ENCODE results near the gene PSMD8.

Gene PSMD8

GRCh38 chr19:38412961-38413360 is 38.6 kb downstream of the PSMD8 start:
- Histone ChIP-seq H3K27me3 (ENCODE audit: low read depth, low read length) (no peaks in the 10 kb centered on the region), H4K20me1 (ENCODE audit: insufficient read depth, low read length) (no peaks in the 10 kb centered on the region), H2AFZ (ENCODE audit: low read depth, low read length) (no peak overlapping the region), H3K9me3 (ENCODE audit: insufficient read depth, low read length) (no peaks in the 10 kb centered on the region), H3K27ac (ENCODE audit: low read length) (no peak overlapping the region), H3K4me1 (ENCODE audit: low read length) (peaks cover 13% of the 10 kb centered on the region), H3K4me2 (ENCODE audit: low read length) (no peak overlapping the region), H3K36me3 (replicated peaks; ENCODE audit: low read depth, low read length) (peaks cover 64% of the 10 kb centered on the region), H3K9ac (ENCODE audit: low read length) (no peak overlapping the region), H3K4me3 (ENCODE audit: low read length) (no peak overlapping the region), H3K79me2 (ENCODE audit: low read length) (no peaks in the 10 kb centered on the region)
- TF ChIP-seq CTCF (IDR thresholded peaks at IDR 0.05; ENCODE audit: low read depth, low read length) (no peak), EZH2phosphoT487 (IDR thresholded peaks at IDR 0.05; ENCODE audit: low read depth) (no peak)

DNA sequence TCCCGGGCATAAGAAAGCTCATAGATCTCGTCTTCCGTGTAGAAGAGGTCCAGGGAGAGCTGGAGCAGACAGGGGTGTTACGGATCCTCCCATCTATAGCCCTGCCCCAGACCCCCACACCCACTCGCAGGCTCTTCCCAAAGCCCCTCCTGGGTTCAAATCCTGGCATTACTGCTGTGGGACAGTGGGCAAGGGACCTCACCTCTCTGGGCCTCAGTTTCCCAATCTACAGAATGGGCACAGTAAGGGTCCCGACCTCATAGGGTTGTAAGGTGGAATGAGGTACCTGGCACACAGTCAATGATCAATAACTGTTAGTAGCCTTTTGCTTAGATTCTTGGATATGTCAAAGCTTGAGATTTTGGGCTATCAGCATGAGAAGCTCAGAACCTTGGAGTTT is 39.0 kb downstream of the PSMD8 start:
- Histone ChIP-seq H3K27ac (ENCODE audit: low read length) (no peak overlapping the region), H3K79me2 (ENCODE audit: low read length) (no peaks in the 10 kb centered on the region), H3K9me3 (ENCODE audit: insufficient read depth, low read length) (no peaks in the 10 kb centered on the region), H4K20me1 (ENCODE audit: insufficient read depth, low read length) (no peaks in the 10 kb centered on the region), H3K9ac (ENCODE audit: low read length) (no peak overlapping the region), H2AFZ (ENCODE audit: low read depth, low read length) (no peak overlapping the region), H3K4me1 (ENCODE audit: low read length) (peaks cover 18% of the 10 kb centered on the region), H3K27me3 (ENCODE audit: low read depth, low read length) (no peaks in the 10 kb centered on the region), H3K36me3 (replicated peaks; ENCODE audit: low read depth, low read length) (peaks cover 67% of the 10 kb centered on the region), H3K4me2 (ENCODE audit: low read length) (no peak overlapping the region), H3K4me3 (ENCODE audit: low read length) (no peak overlapping the region)
- TF ChIP-seq EZH2phosphoT487 (IDR thresholded peaks at IDR 0.05; ENCODE audit: low read depth): no peak
- no peak for TF ChIP-seq CTCF (IDR thresholded peaks at IDR 0.05; ENCODE audit: low read depth, low read length)

DNA sequence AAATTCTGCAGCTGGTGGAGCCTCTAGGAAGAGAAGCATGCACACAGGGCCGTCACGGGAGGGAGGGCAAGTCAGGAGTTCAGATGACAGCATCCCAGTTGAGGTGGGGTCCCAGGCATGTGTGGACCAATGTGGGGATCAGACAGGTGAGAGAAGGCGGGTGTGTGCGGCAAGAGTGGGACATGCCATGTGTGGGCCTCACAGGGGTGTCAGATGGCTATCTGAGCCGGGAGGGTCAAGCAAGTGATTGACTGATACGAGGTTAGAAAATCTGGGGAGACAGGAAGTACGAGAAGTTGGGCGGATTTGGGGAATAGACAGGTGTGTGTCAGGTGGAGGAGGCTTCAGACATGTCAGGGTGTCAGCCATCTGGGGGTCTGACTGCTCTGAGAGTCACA is 42.8 kb downstream of the PSMD8 start:
- Histone ChIP-seq H3K36me3 (replicated peaks; ENCODE audit: low read depth, low read length) (peaks cover 63% of the 10 kb centered on the region), H3K4me3 (ENCODE audit: low read length) (peak overlapping the region; percentile 66), H3K4me1 (ENCODE audit: low read length) (peaks cover 35% of the 10 kb centered on the region), H3K9ac (ENCODE audit: low read length) (no peak overlapping the region; the same call in 1 of the 2 replicates), H4K20me1 (ENCODE audit: insufficient read depth, low read length) (0 out of 2 replicates have a peak, but pooled peaks cover 4% of the 10 kb centered on the region), H3K27me3 (ENCODE audit: low read depth, low read length) (no peaks in the 10 kb centered on the region), H2AFZ (ENCODE audit: low read depth, low read length) (no peak overlapping the region), H3K79me2 (ENCODE audit: low read length) (no peaks in the 10 kb centered on the region), H3K27ac (ENCODE audit: low read length) (peak overlapping the region; percentile 36), H3K9me3 (ENCODE audit: insufficient read depth, low read length) (no peaks in the 10 kb centered on the region), H3K4me2 (ENCODE audit: low read length) (peak overlapping the region; percentile 70)
- TF ChIP-seq EZH2phosphoT487 (IDR thresholded peaks at IDR 0.05; ENCODE audit: low read depth) (no peak), CTCF (IDR thresholded peaks at IDR 0.05; ENCODE audit: low read depth, low read length) (no peak)

DNA sequence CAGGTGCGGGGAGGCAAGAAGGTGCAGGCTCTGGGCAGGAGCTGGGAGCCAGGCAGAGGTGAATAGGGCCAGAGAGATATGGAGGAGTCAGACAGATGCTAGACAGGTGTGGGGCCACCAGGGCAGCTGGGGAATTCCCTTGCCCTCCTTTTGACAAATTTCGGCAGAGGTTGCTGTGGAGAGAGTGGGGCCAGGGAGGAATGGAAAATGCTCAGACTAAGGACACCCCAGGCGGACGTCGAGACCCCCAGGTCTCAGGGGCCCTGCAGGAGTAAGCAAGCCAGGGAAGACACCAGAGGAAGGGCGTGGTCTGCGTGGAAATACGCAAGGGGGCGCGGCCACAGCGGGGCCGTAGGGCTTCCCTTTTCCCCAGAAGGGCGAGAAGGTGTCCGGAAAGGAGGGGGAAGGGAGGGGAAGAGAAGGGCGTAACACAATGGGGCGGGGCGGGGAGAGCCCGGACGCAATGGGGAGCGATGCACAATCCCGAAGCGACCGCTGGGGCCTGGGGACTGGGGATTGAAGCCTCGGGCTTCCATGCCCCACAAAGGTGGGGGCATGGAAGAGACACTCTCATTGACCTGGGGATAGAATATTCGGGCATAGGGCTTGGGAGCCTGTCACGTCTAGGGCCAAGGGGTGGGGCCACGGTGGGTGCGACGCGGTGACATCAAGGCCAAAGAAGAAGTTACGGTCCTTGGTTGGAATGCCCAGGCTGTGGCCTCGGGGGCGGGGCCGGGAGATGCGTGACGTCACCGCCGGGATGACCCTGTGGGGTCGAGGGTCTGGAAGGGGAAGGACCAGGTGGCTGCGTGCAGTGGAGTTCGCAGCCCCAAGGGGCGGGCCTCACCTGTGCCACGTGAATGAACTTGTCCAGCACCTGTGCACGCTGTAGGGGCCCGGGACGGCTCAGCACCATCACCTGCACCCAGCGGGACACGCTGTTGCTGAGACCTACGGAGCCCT is 43.5 kb downstream of the PSMD8 start:
- Histone ChIP-seq H3K9me3 (ENCODE audit: insufficient read depth, low read length) (no peaks in the 10 kb centered on the region), H4K20me1 (ENCODE audit: insufficient read depth, low read length) (0 out of 2 replicates have a peak, but pooled peaks cover 4% of the 10 kb centered on the region), H3K9ac (ENCODE audit: low read length) (peak overlapping the region; percentile 26; the same call in 1 of the 2 replicates), H3K4me1 (ENCODE audit: low read length) (peaks cover 36% of the 10 kb centered on the region), H3K79me2 (ENCODE audit: low read length) (peaks cover under 1% of the 10 kb centered on the region), H3K27ac (ENCODE audit: low read length) (peak overlapping the region; percentile 36), H3K4me3 (ENCODE audit: low read length) (peak overlapping the region; percentile 66), H3K4me2 (ENCODE audit: low read length) (peak overlapping the region; percentile 70), H3K36me3 (replicated peaks; ENCODE audit: low read depth, low read length) (peaks cover 57% of the 10 kb centered on the region), H2AFZ (ENCODE audit: low read depth, low read length) (no peak overlapping the region), H3K27me3 (ENCODE audit: low read depth, low read length) (no peaks in the 10 kb centered on the region)
- no peak for TF ChIP-seq EZH2phosphoT487 (IDR thresholded peaks at IDR 0.05; ENCODE audit: low read depth)
- TF ChIP-seq CTCF (IDR thresholded peaks at IDR 0.05; ENCODE audit: low read depth, low read length): 0 out of 2 replicates have a peak, but pooled peaks have one; percentile 10

Measured in OCI-LY3 (cell line).